GM23338 (cell line): ENCODE results near the gene DACH1.

Experiments used
- CTCF ChIP-seq, 2 experiments: fragments of 200-600 bp in 1 of 2; sonication (generic) in 1 of 2; conservative IDR thresholded peaks; 2 replicates each; pipeline versions ENCODE4 v1.5.1 to v1.6.1; 2016 to 2017; ENCODE audit warnings: antibody characterized with exemption in 2 of 2, low read depth in 2 of 2, mild to moderate bottlenecking in 2 of 2, moderate library complexity in 1 of 2
- EZH2 ChIP-seq: fragments of 200-600 bp; sonication (generic); IDR thresholded peaks from one replicate; pipeline ENCODE4 v1.8.0; 2017; ENCODE audit warnings: antibody characterized with exemption, mild to moderate bottlenecking, low read depth; ENCODE audit not compliant: unreplicated experiment
- NANOG ChIP-seq: IDR thresholded peaks from 2 replicates; pipeline ENCODE4 v1.6.1; 2016; ENCODE audit warnings: antibody characterized with exemption, borderline replicate concordance
- POLR2AphosphoS5 ChIP-seq: IDR thresholded peaks from 2 replicates; pipeline ENCODE4 v1.6.1; 2016; ENCODE audit warnings: antibody characterized with exemption, low read depth
- ZNF114 ChIP-seq: fragments of 250-450 bp; sonication (Bioruptor Pico); IDR thresholded peaks from 2 replicates; pipeline ENCODE4 v1.5.0; 2020; ENCODE audit warnings: mild to moderate bottlenecking, moderate library complexity

DNA sequence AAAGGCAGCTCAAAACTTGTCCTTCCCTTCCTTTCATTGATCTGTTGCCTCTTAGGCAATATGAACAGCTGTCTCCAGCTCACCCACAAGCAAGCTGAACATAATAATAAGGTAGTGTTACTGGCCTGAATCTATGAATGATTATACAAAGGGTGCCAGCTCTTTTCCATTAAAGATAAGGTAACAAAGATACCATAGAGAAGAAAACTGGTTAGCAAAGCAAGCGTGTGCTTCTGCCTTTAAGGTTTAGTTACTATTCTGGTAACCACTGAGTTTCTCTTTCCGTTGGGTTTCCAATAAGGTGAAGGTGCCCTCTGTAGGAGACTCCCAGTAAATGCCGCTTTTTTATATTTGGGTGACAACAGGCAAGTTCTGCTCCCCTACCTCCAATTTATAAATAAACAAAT is 12.1 kb upstream of the DACH1 start:
- TF ChIP-seq EZH2 (no peak), CTCF (conservative IDR thresholded peaks at IDR 0.05; ENCODE audit: low read depth in 2 of 2) (peak; percentile 69 to 70), POLR2AphosphoS5 (no peak), ZNF114 (CRISPR knock-in tag) (no peak), NANOG (no peak)
